ENCODE measurements around the gene RXFP1.

GRCh38 chr4:158624889-158625478, 103.3 kb downstream of the RXFP1 start:
- TF ChIP-seq POLR2AphosphoS5 (IDR thresholded peaks at IDR 0.05; ENCODE audit: low read depth) (no peak), CTCF (IDR thresholded peaks at IDR 0.05; ENCODE audit: insufficient read depth, low read length) (peak; percentile 64), REST (IDR thresholded peaks at IDR 0.05; ENCODE audit: insufficient replicate concordance, low read depth) (no peak), GABPA (IDR thresholded peaks at IDR 0.05; ENCODE audit: low read depth) (no peak)

Measured in HL-60 (cell line).